Ovary (tissue), 9 donors: ENCODE results near the gene TTC14. TPM values are rescaled to one million over a fixed set of nuclear protein-coding genes. Genes with fewer than 3 reads are reported as not detected.

Experiments used
- DNase-seq, 5 donors: peaks; one replicate each; pipeline ENCODE4 v3.0.0-alpha.2; 2019 to 2020
- H3K27ac ChIP-seq, 2 donors: fragments of 200-600 bp; one replicate each; pipeline versions ENCODE4 v1.5.1 to v1.8.0; 2019 to 2022
- H3K27me3 ChIP-seq: fragments of 200-600 bp; one replicate; pipeline ENCODE4 v1.8.0; 2022
- H3K36me3 ChIP-seq: fragments of 200-600 bp; sonication (generic); one replicate; pipeline ENCODE4 v1.5.1; 2019
- H3K4me1 ChIP-seq: one replicate; pipeline ENCODE4 v1.8.1; 2013; ENCODE audit warnings: mild to moderate bottlenecking, moderate library complexity; ENCODE audit not compliant: insufficient read depth
- H3K4me3 ChIP-seq: fragments of 200-600 bp; sonication (generic); one replicate; pipeline ENCODE4 v1.5.1; 2017
- H3K9me3 ChIP-seq, 2 donors: fragments of 200-600 bp in 1 of 2; sonication (generic) in 1 of 2; one replicate each; pipeline versions ENCODE4 v1.5.1 to v1.8.1; 2013 to 2019; ENCODE audit warnings: mild to moderate bottlenecking in 1 of 2, moderate library complexity in 1 of 2
- EP300 ChIP-seq: sonication (generic); formaldehyde crosslinking; IDR thresholded peaks from one replicate; pipeline ENCODE4 v1.6.1; 2017; ENCODE audit warnings: antibody characterized with exemption
- POLR2A ChIP-seq: fragments of 450-650 bp; IDR thresholded peaks from one replicate; pipeline ENCODE4 v1.6.1; 2017; ENCODE audit warnings: antibody characterized with exemption, mild to moderate bottlenecking, moderate library complexity
- WGBS, 3 donors: extraction: QIAGEN DNeasy Blood & Tissue Kit in 1 of 3; methylation state at CpG; one replicate each; pipeline versions ENCODE4 v1.1.5 to v1.1.7; 2013 to 2017; 5-methylcytosine and 5-hydroxymethylcytosine counted together
- intact Hi-C, 4 donors: fragments of 100-400 bp; cut with DNase I; formaldehyde crosslinking; loops; one replicate each; pipeline versions ENCODE4 v1.11.0 to v1.15.1; 2022 to 2023
- polyA plus RNA-seq, 2 donors: library from polyadenylated mRNA; stranded (reverse); fragments of 200-250 nt in 1 of 2; fragments of 350-450 nt in 1 of 2; fragmentation: Illumina TruSeq in 1 of 2; extraction: RNeasy Lipid Tissue Mini Kit (QIAGEN cat#74804) in 1 of 2; gene quantifications; one replicate each; pipeline ENCODE4 v1.2.3, GENCODE V29; 2013 to 2014
- small RNA-seq: library from RNA; depleted of rRNA; stranded (forward); fragments of <200 nt; gene quantifications from one replicate; pipeline ENCODE3, GENCODE V24; 2016
- total RNA-seq, 7 donors: library from RNA; depleted of rRNA in 2 of 7; stranded (reverse); fragments of >200 nt in 2 of 7; fragmentation: NEBNext Ultra II Directional in 3 of 7; extraction: Animal tissue kit (Norgen Biotek cat#: 25700) in 3 of 7; gene quantifications; one replicate each; pipeline versions ENCODE4 v1.1.0 to v1.2.4, GENCODE V29; 2016 to 2023
- TF ChIP-seq, protein P1 (sequence below), 3 donors: fragments of 450-650 bp in 2 of 3; fragments of 200-600 bp in 1 of 3; IDR thresholded peaks; one replicate each; pipeline versions ENCODE4 v1.5.1 to v1.8.0; 2016 to 2022; ENCODE audit warnings: antibody characterized with exemption in 3 of 3, mild to moderate bottlenecking in 1 of 3
- donor health status: DM: no; HTN: no; CAD: no; lungs with moderate emphysema.
- donor health status: DM: no; HTN: no; CAD: no.
- donor health status: Bipolar disorder and iron deficiency.
- donor health status: DM: yes; HTN: yes; CAD: no.
- donor health status: DM: no; HTN: no; CAD: no.
- donor health status: DM: yes; HTN: yes; CAD: no.

The TTC14 gene
- total and polyA plus RNA-seq, 9 donors, result 22.8 to 62.1 (median 47.6) TPM

DNA sequence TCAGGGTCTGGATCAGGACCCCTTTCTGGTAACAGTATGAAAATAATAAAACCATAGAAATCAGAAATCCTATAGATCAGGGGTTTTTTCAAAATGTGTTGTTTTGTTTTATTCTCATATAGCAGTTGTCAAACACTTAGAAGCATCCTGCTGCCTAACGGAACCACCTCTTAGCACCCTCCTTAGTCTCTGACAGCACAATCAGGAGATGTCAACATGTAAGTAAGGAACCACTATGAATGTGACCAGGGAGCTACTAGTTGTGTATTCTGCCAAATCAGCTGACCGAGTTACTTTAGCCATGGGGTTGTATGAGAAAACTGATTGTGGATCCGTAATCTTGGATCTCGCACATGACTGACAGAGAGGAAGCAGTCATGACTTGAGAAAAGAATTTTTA lies 55.1 kb downstream of the TTC14 start:
- Histone ChIP-seq H3K9me3 (no peaks in the 10 kb centered on the region), H3K27me3 (no peaks in the 10 kb centered on the region), H3K27ac (no peak overlapping the region), H3K36me3 (no peaks in the 10 kb centered on the region), H3K4me1 (no peaks in the 10 kb centered on the region), H3K4me3 (no peak overlapping the region)
- TF ChIP-seq, protein P1, sequence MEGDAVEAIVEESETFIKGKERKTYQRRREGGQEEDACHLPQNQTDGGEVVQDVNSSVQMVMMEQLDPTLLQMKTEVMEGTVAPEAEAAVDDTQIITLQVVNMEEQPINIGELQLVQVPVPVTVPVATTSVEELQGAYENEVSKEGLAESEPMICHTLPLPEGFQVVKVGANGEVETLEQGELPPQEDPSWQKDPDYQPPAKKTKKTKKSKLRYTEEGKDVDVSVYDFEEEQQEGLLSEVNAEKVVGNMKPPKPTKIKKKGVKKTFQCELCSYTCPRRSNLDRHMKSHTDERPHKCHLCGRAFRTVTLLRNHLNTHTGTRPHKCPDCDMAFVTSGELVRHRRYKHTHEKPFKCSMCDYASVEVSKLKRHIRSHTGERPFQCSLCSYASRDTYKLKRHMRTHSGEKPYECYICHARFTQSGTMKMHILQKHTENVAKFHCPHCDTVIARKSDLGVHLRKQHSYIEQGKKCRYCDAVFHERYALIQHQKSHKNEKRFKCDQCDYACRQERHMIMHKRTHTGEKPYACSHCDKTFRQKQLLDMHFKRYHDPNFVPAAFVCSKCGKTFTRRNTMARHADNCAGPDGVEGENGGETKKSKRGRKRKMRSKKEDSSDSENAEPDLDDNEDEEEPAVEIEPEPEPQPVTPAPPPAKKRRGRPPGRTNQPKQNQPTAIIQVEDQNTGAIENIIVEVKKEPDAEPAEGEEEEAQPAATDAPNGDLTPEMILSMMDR (IDR thresholded peaks at IDR 0.05), result no peak
- TF ChIP-seq EP300 (no peak), POLR2A (no peak)
- intact Hi-C loops, result no loop called here
- DNase-seq, result no peak
- 80 to 85% (median 82%) methylated on average over 4 of the region's 4 CpGs for WGBS, 3 donors

Small RNA genes lying within 50 kb of the gene (small RNA-seq; reads per million reads assigned to genes)
- gene AC068298.1 (not detected), gene RNU6-486P (not detected)

Other genes starting within 250 kb of the TTC14 start
- 1 to 10 TPM in 2 of 7 donors, under 1 TPM in 4, not detected in 1; 0.69 to 5.4 (median 0.81) TPM for gene CCDC39, start 77.3 kb downstream of the TTC14 start, total RNA-seq
- under 1 TPM; 0.30 to 0.72 TPM for gene CCDC39, start 77.3 kb downstream of the TTC14 start, polyA plus RNA-seq